H9 (cell line): ENCODE measurements around the gene CCL27. TPM values are rescaled to one million over a fixed set of nuclear protein-coding genes. Genes with fewer than 3 reads are reported as not detected.

Experiments
- DNase-seq: peaks from one replicate; pipeline ENCODE4 v3.0.0-alpha.2; 2017
- H2AFZ ChIP-seq: one replicate; pipeline ENCODE4 v1.6.1; 2013; ENCODE audit warnings: mild to moderate bottlenecking, low read length, control low read depth, moderate library complexity
- H2AK5ac ChIP-seq: 2 replicates; pipeline ENCODE4 v1.6.1; 2013; ENCODE audit warnings: low read length, control low read depth, mixed read lengths; ENCODE audit not compliant: insufficient read length
- H2BK120ac ChIP-seq: one replicate; pipeline ENCODE4 v1.6.1; 2013; ENCODE audit warnings: low read depth, mild to moderate bottlenecking, low read length, control low read depth, inconsistent platforms; ENCODE audit not compliant: poor library complexity, severe bottlenecking
- H2BK12ac ChIP-seq: 2 replicates; pipeline ENCODE4 v1.6.1; 2013; ENCODE audit warnings: low read length, control low read depth, mixed read lengths, low read depth; ENCODE audit not compliant: insufficient read length
- H2BK15ac ChIP-seq: 2 replicates; pipeline ENCODE4 v1.6.1; 2013; ENCODE audit warnings: low read depth, low read length, control low read depth
- H2BK20ac ChIP-seq: one replicate; pipeline ENCODE4 v1.6.1; 2013; ENCODE audit warnings: low read depth, mild to moderate bottlenecking, low read length, control low read depth, inconsistent platforms; ENCODE audit not compliant: poor library complexity, severe bottlenecking
- H2BK5ac ChIP-seq: 2 replicates; pipeline ENCODE4 v1.6.1; 2013; ENCODE audit warnings: low read length, control low read depth, mixed read lengths; ENCODE audit not compliant: insufficient read length
- H3K14ac ChIP-seq: 2 replicates; pipeline ENCODE4 v1.6.1; 2013; ENCODE audit warnings: low read length, control low read depth; ENCODE audit not compliant: insufficient read depth
- H3K18ac ChIP-seq: 2 replicates; pipeline ENCODE4 v1.6.1; 2013; ENCODE audit warnings: low read depth, mild to moderate bottlenecking, mixed read lengths, low read length, control low read depth; ENCODE audit not compliant: insufficient read length
- H3K23ac ChIP-seq: 2 replicates; pipeline ENCODE4 v1.6.1; 2013; ENCODE audit warnings: low read length, control low read depth, mixed read lengths, low read depth; ENCODE audit not compliant: insufficient read length
- H3K23me2 ChIP-seq: 2 replicates; pipeline ENCODE4 v1.6.1; 2013; ENCODE audit warnings: low read depth, mild to moderate bottlenecking, mixed read lengths, low read length, control low read depth; ENCODE audit not compliant: insufficient read length, poor library complexity, severe bottlenecking
- H3K27ac ChIP-seq: 2 replicates; pipeline ENCODE4 v1.5.1; 2013; ENCODE audit warnings: low read length, control low read depth, mixed read lengths, low read depth; ENCODE audit not compliant: insufficient read length
- H3K27me3 ChIP-seq: 2 replicates; pipeline ENCODE4 v1.6.1; 2013; ENCODE audit warnings: low read length, control low read depth, inconsistent platforms; ENCODE audit not compliant: insufficient read depth
- H3K4ac ChIP-seq: 2 replicates; pipeline ENCODE4 v1.6.1; 2013; ENCODE audit warnings: low read depth, mild to moderate bottlenecking, control low read depth, inconsistent platforms, low read length, moderate library complexity
- H3K4me1 ChIP-seq: 2 replicates; pipeline ENCODE4 v1.6.1; 2013; ENCODE audit warnings: low read length, control low read depth, inconsistent platforms; ENCODE audit not compliant: insufficient read depth
- H3K4me2 ChIP-seq: 2 replicates; pipeline ENCODE4 v1.6.1; 2013; ENCODE audit warnings: low read length, control low read depth, mixed read lengths; ENCODE audit not compliant: insufficient read length, insufficient read depth
- H3K56ac ChIP-seq: 2 replicates; pipeline ENCODE4 v1.6.1; 2013; ENCODE audit warnings: low read depth, mild to moderate bottlenecking, mixed read lengths, low read length, control low read depth; ENCODE audit not compliant: insufficient read length
- H3K79me1 ChIP-seq: 2 replicates; pipeline ENCODE4 v1.6.1; 2013; ENCODE audit warnings: low read depth, mild to moderate bottlenecking, moderate library complexity, low read length, control low read depth, inconsistent platforms; ENCODE audit not compliant: insufficient read depth, poor library complexity, severe bottlenecking
- H3K79me2 ChIP-seq: 2 replicates; pipeline ENCODE4 v1.6.1; 2013; ENCODE audit warnings: low read length, control low read depth, inconsistent platforms; ENCODE audit not compliant: insufficient read depth
- H3K9ac ChIP-seq: 2 replicates; pipeline ENCODE4 v1.6.1; 2013; ENCODE audit warnings: low read length, control low read depth, mixed read lengths; ENCODE audit not compliant: insufficient read length; ENCODE audit errors: extremely low read depth
- H3K9me3 ChIP-seq: one replicate; pipeline ENCODE4 v1.6.1; 2013; ENCODE audit warnings: low read depth, low read length, inconsistent platforms; ENCODE audit not compliant: control insufficient read depth
- H3T11ph ChIP-seq: one replicate; pipeline ENCODE4 v1.6.1; 2013; ENCODE audit warnings: mild to moderate bottlenecking, low read length, control low read depth, inconsistent platforms
- H4K20me1 ChIP-seq: one replicate; pipeline ENCODE4 v1.6.1; 2013; ENCODE audit not compliant: control insufficient read depth, insufficient read length, insufficient read depth
- H4K5ac ChIP-seq: 2 replicates; pipeline ENCODE4 v1.6.1; 2013; ENCODE audit warnings: low read depth, mild to moderate bottlenecking, mixed read lengths, low read length, control low read depth; ENCODE audit not compliant: insufficient read length
- H4K8ac ChIP-seq: replicated peaks from 2 replicates; pipeline ENCODE4 v1.6.1; 2013; ENCODE audit warnings: low read length, control low read depth, mixed read lengths, low read depth; ENCODE audit not compliant: insufficient read length
- H4K91ac ChIP-seq: 2 replicates; pipeline ENCODE4 v1.6.1; 2013; ENCODE audit warnings: low read depth, mild to moderate bottlenecking, moderate library complexity, mixed read lengths, low read length, control low read depth; ENCODE audit not compliant: insufficient read length
- H3K27ac Mint-ChIP-seq, 3 experiments: 2 replicates in 2 of 3; 3 replicates in 1 of 3; pipeline ENCODE4 v1.8.0; 2020 to 2021; ENCODE audit warnings: mixed read lengths in 3 of 3, mild to moderate bottlenecking in 1 of 3, moderate library complexity in 1 of 3
- H3K27me3 Mint-ChIP-seq: 2 replicates; pipeline ENCODE4 v1.8.0; 2021; ENCODE audit warnings: low read depth, mild to moderate bottlenecking, moderate library complexity, mixed read lengths
- H3K36me3 Mint-ChIP-seq, 3 experiments: 2 replicates in 2 of 3; 3 replicates in 1 of 3; pipeline ENCODE4 v1.8.0; 2020 to 2021; ENCODE audit warnings: low read depth in 3 of 3, mixed read lengths in 3 of 3; ENCODE audit not compliant: insufficient read depth in 1 of 3
- H3K4me1 Mint-ChIP-seq, 2 experiments: 2 replicates each; pipeline ENCODE4 v1.8.0; 2020; ENCODE audit warnings: mixed read lengths in 2 of 2
- H3K4me3 Mint-ChIP-seq, 2 experiments: 2 replicates in 1 of 2; 3 replicates in 1 of 2; pipeline ENCODE4 v1.8.0; 2020 to 2021; ENCODE audit warnings: mild to moderate bottlenecking in 2 of 2, mixed read lengths in 2 of 2, moderate library complexity in 1 of 2
- H3K9me3 Mint-ChIP-seq, 2 experiments: 2 replicates in 1 of 2; 3 replicates in 1 of 2; pipeline ENCODE4 v1.8.0; 2020; ENCODE audit warnings: mild to moderate bottlenecking in 2 of 2, mixed read lengths in 2 of 2, moderate library complexity in 1 of 2
- WGBS: extraction: QIAGEN DNeasy Blood & Tissue Kit; methylation state at CpG from one replicate; pipeline ENCODE4 v1.1.7; 2013; ENCODE audit warnings: missing lambda C conversion rate, low lambda C conversion rate, mixed read lengths; ENCODE audit not compliant: insufficient read length; ENCODE audit errors: extremely low coverage; 5-methylcytosine and 5-hydroxymethylcytosine counted together
- total RNA-seq: library from RNA; stranded (reverse); gene quantifications from 2 replicates; pipeline ENCODE4 v1.2.1, GENCODE V29; 2021
- TF ChIP-seq, protein P1 (sequence below): fragments of 200-600 bp; sonication (generic); conservative IDR thresholded peaks from 3 replicates; pipeline ENCODE4 v1.8.0; 2021; ENCODE audit warnings: antibody characterized with exemption, mild to moderate bottlenecking

The CCL27 gene
- total RNA-seq, 1 experiment from 2014 or later, result 0.28 TPM

DNA sequence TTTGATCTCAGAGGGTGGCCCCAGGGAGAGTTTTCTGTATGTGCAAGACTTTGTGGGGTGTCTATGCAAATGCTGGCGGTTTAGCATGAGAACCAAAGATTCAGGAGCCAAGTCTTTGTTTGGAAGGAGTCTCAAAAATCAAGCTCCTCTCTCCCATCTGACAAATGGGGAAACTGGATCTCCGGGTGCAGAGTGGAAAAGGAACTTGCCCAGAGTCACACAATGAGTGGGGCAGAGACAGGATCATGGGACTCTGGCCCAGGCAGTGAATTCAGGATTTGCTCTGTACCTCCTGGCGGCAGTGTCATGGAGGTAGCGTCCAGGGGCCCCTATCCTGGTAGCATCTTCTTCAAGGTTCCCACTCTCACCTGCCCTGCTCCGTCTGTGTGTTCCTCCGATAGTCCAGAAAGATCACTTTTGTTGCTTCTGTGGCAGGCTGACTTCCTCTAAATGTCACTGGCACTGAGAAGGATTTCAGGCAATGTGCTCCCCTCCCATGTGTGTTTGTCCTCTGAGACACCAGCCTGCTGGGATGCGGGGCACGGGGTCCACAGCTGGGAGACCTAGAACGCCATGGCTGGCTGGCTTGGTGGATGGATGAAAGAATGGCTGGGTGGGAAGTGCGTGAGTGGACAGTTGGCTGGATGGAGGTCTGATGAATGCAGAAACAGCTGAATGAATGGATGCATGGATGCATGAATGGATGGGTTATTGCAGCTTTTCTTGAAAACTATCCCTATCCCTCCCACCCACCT lies 25.0 kb upstream of the CCL27 start:
- H2BK12ac ChIP-seq, result no peak overlapping the region
- Mint-ChIP-seq H3K36me3 (no peaks in the 10 kb centered on the region), H3K4me1 (peaks cover 13 to 17% of the 10 kb centered on the region in 2 experiments), H3K9me3 (no peaks in the 10 kb centered on the region), H3K4me3 (no peak overlapping the region), H3K27me3 (no peaks in the 10 kb centered on the region; the same call in none of the 2 replicates), H3K27ac (peak overlapping the region in 2 of 3 experiments; percentile 6 to 95; a peak in 2 of 7 replicates)
- H2AFZ ChIP-seq, result no peak overlapping the region
- no peak overlapping the region for H2BK120ac ChIP-seq
- no peaks in the 10 kb centered on the region for H3K79me1 ChIP-seq
- no peak overlapping the region for H3K18ac ChIP-seq
- H4K5ac ChIP-seq, result no peak overlapping the region
- H4K91ac ChIP-seq, result no peak overlapping the region
- H3K23me2 ChIP-seq, result no peaks in the 10 kb centered on the region
- H3K27ac ChIP-seq, result no peak overlapping the region
- no peak for DNase-seq
- no peak overlapping the region for H2BK20ac ChIP-seq
- no peak overlapping the region for H3T11ph ChIP-seq
- no peak overlapping the region for H3K4me2 ChIP-seq
- no peaks in the 10 kb centered on the region for H3K27me3 ChIP-seq
- no peak overlapping the region for H3K9ac ChIP-seq
- no CpG with 5 or more reads among the region's 10 CpGs for WGBS
- H3K4me1 ChIP-seq, result peaks cover 8% of the 10 kb centered on the region; the same call in 1 of the 2 replicates
- H3K4ac ChIP-seq, result no peak overlapping the region
- TF ChIP-seq, protein P1, sequence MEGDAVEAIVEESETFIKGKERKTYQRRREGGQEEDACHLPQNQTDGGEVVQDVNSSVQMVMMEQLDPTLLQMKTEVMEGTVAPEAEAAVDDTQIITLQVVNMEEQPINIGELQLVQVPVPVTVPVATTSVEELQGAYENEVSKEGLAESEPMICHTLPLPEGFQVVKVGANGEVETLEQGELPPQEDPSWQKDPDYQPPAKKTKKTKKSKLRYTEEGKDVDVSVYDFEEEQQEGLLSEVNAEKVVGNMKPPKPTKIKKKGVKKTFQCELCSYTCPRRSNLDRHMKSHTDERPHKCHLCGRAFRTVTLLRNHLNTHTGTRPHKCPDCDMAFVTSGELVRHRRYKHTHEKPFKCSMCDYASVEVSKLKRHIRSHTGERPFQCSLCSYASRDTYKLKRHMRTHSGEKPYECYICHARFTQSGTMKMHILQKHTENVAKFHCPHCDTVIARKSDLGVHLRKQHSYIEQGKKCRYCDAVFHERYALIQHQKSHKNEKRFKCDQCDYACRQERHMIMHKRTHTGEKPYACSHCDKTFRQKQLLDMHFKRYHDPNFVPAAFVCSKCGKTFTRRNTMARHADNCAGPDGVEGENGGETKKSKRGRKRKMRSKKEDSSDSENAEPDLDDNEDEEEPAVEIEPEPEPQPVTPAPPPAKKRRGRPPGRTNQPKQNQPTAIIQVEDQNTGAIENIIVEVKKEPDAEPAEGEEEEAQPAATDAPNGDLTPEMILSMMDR, result no peak
- H3K79me2 ChIP-seq, result no peaks in the 10 kb centered on the region
- no peak overlapping the region for H2BK5ac ChIP-seq
- no peak overlapping the region for H3K56ac ChIP-seq
- no peak overlapping the region for H2AK5ac ChIP-seq
- H3K23ac ChIP-seq, result no peak overlapping the region
- no peak overlapping the region for H2BK15ac ChIP-seq
- no peak overlapping the region for H3K14ac ChIP-seq
- no peak overlapping the region for H4K8ac ChIP-seq
- H4K20me1 ChIP-seq, result no peaks in the 10 kb centered on the region
- no peaks in the 10 kb centered on the region for H3K9me3 ChIP-seq
